GDM1 (cell line): ENCODE results near the gene TEX47.

Experiments
- DNase-seq: peaks from one replicate; lab custom pipeline; 2025; lab: John Stamatoyannopoulos, UW

Gene TEX47

DNA sequence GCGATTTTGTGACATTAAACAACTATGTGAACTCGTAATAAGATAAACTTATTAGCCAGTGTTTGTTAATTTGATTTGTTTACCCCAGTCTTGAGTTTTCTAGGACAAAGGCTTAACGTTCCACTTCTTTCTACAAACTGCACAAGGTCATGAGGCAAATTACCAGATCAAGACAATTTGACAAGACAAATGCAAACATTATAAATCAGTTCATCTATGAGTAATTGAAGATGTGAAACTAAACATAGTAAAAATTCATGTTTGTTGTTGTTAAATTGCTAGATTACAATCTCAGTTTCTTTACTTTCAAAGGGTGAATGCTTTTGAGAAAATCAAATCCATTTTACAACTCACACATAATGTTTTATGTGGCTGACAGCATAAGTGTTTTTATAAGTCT lies 49.4 kb downstream of the TEX47 start:
- DNase-seq, result no peak
